Measurements from ENCODE around the gene DIAPH3. TPM values are rescaled to one million over a fixed set of nuclear protein-coding genes. Genes with fewer than 3 reads are reported as not detected.

DIAPH3 gene
- polyA plus RNA-seq, 1 of the 3 experiments (the other 2 are of a cell fraction): 5.4 TPM

GRCh38 chr13:60000976-60001375 is 162.8 kb downstream of the DIAPH3 start:
- Histone ChIP-seq H3K36me3 (replicated peaks in 1 of 2; ENCODE audit: control insufficient read depth in 1 of 2, insufficient read depth in 2 of 2, low read length in 1 of 2) (peaks cover 0 to 12% of the 10 kb centered on the region in 2 experiments), H3K9me3 (no peaks in the 10 kb centered on the region), H3K9me2 (no peaks in the 10 kb centered on the region), H3K9ac (no peak overlapping the region), H3K79me2 (ENCODE audit: insufficient read depth) (peaks cover 9% of the 10 kb centered on the region; the same call in 1 of the 2 replicates), H2AFZ (ENCODE audit: low read depth) (no peak overlapping the region), H3K27ac (ENCODE audit: low read depth in 2 of 2, low read length in 1 of 2) (no peak overlapping the region), H4K20me1 (ENCODE audit: insufficient read depth) (no peaks in the 10 kb centered on the region), H3K4me1 (ENCODE audit: control insufficient read depth in 1 of 2, insufficient read depth in 2 of 2, low read depth in 1 of 2, low read length in 1 of 2) (no peaks in the 10 kb centered on the region), H3K27me3 (ENCODE audit: insufficient read depth) (no peaks in the 10 kb centered on the region), H3K4me3 (ENCODE audit: low read depth in 2 of 2, low read length in 1 of 2) (no peak overlapping the region), H3F3A (replicated peaks; ENCODE audit: insufficient read depth) (no peaks in the 10 kb centered on the region), H3K4me2 (no peak overlapping the region)
- DNase-seq: no peak
- POLR2A ChIA-PET: no interaction called here
- TF ChIP-seq MXI1 (IDR thresholded peaks at IDR 0.05; ENCODE audit: low read depth, low read length): no peak
- CTCF ChIA-PET: no interaction called here

- ChIA-PET POLR2A (no interaction called here), CTCF (no interaction called here)
- Histone ChIP-seq H3K4me3 (ENCODE audit: low read depth in 2 of 2, low read length in 1 of 2) (no peak overlapping the region), H4K20me1 (ENCODE audit: insufficient read depth) (no peaks in the 10 kb centered on the region), H3K9me3 (no peaks in the 10 kb centered on the region), H2AFZ (ENCODE audit: low read depth) (no peak overlapping the region), H3K4me2 (no peak overlapping the region), H3K9ac (no peak overlapping the region), H3K27ac (ENCODE audit: low read depth in 2 of 2, low read length in 1 of 2) (no peak overlapping the region), H3K79me2 (ENCODE audit: insufficient read depth) (peaks cover 7% of the 10 kb centered on the region; the same call in 1 of the 2 replicates), H3K27me3 (ENCODE audit: insufficient read depth) (no peaks in the 10 kb centered on the region), H3K36me3 (replicated peaks in 1 of 2; ENCODE audit: control insufficient read depth in 1 of 2, insufficient read depth in 2 of 2, low read length in 1 of 2) (peaks cover 0 to 12% of the 10 kb centered on the region in 2 experiments), H3K4me1 (ENCODE audit: control insufficient read depth in 1 of 2, insufficient read depth in 2 of 2, low read depth in 1 of 2, low read length in 1 of 2) (no peaks in the 10 kb centered on the region), H3F3A (replicated peaks; ENCODE audit: insufficient read depth) (no peaks in the 10 kb centered on the region), H3K9me2 (no peaks in the 10 kb centered on the region)
- no peak for DNase-seq
- TF ChIP-seq RXRA (IDR thresholded peaks at IDR 0.05; ENCODE audit: borderline replicate concordance, low read depth) (no peak), PBX3 (IDR thresholded peaks at IDR 0.05) (no peak), CTCF (IDR thresholded peaks at IDR 0.05) (no peak), USF2 (IDR thresholded peaks at IDR 0.05; ENCODE audit: borderline replicate concordance, low read depth, low read length) (no peak), RCOR1 (IDR thresholded peaks at IDR 0.05; ENCODE audit: low read length) (no peak), EP300 (IDR thresholded peaks at IDR 0.05; ENCODE audit: borderline replicate concordance in 1 of 2, low read depth in 1 of 2, low read length in 1 of 2) (no peak), EZH2phosphoT487 (IDR thresholded peaks at IDR 0.05; ENCODE audit: borderline replicate concordance, low read depth) (no peak), FOXM1 (IDR thresholded peaks at IDR 0.05; ENCODE audit: low read depth) (no peak), JUND (IDR thresholded peaks at IDR 0.05) (no peak), SIN3A (IDR thresholded peaks at IDR 0.05; ENCODE audit: borderline replicate concordance, low read depth, low read length) (no peak), USF1 (IDR thresholded peaks at IDR 0.05; ENCODE audit: borderline replicate concordance, low read depth) (no peak), POLR2AphosphoS5 (IDR thresholded peaks at IDR 0.05; ENCODE audit: low read depth, low read length) (no peak), GATA2 (CRISPR knock-in tag; IDR thresholded peaks at IDR 0.05) (no peak), MEF2A (IDR thresholded peaks at IDR 0.05; ENCODE audit: borderline replicate concordance, low read depth) (no peak), NFIC (IDR thresholded peaks at IDR 0.05; ENCODE audit: borderline replicate concordance) (no peak), CHD2 (IDR thresholded peaks at IDR 0.05; ENCODE audit: low read length, partially characterized antibody) (no peak), IRF3 (IDR thresholded peaks at IDR 0.05; ENCODE audit: low read depth, low read length) (no peak), RFX5 (IDR thresholded peaks at IDR 0.05; ENCODE audit: low read length) (no peak), ZBTB33 (IDR thresholded peaks at IDR 0.05; ENCODE audit: borderline replicate concordance, low read depth) (no peak), FOSL2 (IDR thresholded peaks at IDR 0.05; ENCODE audit: borderline replicate concordance, low read depth) (no peak)
Measured at GRCh38 chr13:60000081-60000480, 163.6 kb downstream of the DIAPH3 start.

All from SK-N-SH (cell line).